GM12874 (cell line): ENCODE measurements around the gene IQSEC3.
A peak's percentile ranks its signal among the peaks of the same experiment; 100 is the strongest.

Experiments used
- CTCF ChIP-seq: IDR thresholded peaks from 2 replicates; pipeline ENCODE4 v1.5.1; 2011; ENCODE audit warnings: low read depth, mild to moderate bottlenecking, control low read depth, low read length, moderate library complexity; ENCODE audit not compliant: insufficient read depth

The IQSEC3 gene

GRCh38 chr12:169528-170370, 103.2 kb downstream of the IQSEC3 start:
- TF ChIP-seq CTCF = peak; percentile 25; the same call in 1 of the 2 replicates

DNA sequence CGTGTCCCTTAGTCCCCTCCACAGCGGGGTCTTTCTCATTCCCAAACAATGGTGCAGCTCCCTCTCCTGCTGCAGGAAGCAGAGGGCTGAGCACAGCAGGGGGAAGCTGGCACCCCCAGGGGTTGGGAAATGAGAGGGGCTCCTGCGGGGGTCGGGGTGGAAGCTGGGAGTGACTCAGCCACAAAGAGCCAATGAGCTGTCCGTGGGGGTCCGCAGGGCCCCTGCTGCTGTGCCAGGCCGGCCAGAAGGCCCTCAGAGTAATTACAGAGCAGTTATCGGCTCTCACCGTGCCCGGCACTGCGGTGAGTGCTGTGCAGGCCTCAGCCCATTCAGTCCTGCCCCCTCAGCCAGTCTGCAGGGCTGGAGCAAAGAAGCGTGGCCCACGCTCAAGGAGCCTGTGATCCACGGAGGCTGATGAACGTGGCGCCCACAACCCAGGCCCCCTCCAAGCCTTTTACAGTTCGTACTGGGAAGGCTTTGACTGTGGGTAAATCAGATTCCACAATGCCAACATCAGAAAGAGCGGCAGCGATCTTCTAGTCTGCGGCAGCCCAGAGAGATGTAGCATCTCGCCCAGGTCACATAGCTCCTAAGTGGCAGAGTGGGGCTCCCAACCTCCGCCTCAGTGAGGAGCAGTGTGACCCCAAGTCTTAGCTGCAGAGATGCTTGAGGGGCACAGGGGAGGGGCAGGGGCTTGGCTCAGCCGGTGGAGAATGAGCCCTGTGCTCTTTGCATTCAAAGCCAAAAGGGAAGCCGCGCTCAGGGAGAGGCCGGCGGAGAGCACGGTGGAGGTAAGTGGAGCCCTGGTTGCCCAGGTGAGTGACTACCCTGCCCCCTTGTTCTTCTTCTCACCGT, 104.0 kb downstream of the IQSEC3 start:
- TF ChIP-seq CTCF = no peak

DNA sequence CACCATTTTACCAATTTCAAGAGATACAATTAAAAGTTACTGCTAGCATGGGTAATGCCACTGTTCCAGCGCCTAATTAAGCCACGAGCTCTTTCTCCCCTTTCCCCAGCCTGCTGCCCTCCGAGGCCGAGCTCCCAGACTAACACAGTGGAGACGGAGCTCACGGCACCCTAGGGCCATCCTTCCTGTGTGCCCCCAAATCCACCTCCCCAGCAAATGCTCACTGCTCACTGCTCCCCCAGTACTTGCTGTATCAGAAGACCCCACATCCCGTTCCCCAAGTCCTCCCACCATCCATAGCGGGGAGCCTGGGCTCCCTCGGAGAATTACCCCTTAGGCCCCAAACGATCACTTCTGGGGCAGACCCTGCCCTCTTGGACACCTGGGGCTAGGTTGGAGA, 104.7 kb downstream of the IQSEC3 start:
- TF ChIP-seq CTCF = no peak

GRCh38 chr12:171743-172676, 105.4 kb downstream of the IQSEC3 start:
- no peak for TF ChIP-seq CTCF

GRCh38 chr12:172732-173161, 106.2 kb downstream of the IQSEC3 start:
- no peak for TF ChIP-seq CTCF

GRCh38 chr12:174124-174523, 107.6 kb downstream of the IQSEC3 start:
- TF ChIP-seq CTCF = no peak

GRCh38 chr12:174596-174995, 108.0 kb downstream of the IQSEC3 start:
- no peak for TF ChIP-seq CTCF
